H1 (cell line): ENCODE data around the gene KTN1. TPM values are rescaled to one million over a fixed set of nuclear protein-coding genes. Genes with fewer than 3 reads are reported as not detected.

Experiments used
- CTCF ChIA-PET: fragments of 300-600 bp; sonication (Branson Sonifier 250); formaldehyde crosslinking; loops from one replicate; lab custom pipeline; 2021; ENCODE audit not compliant: partially characterized antibody; lab: Charles Lee
- POLR2A ChIA-PET: fragments of 300-600 bp; sonication (Branson Sonifier 250); formaldehyde crosslinking; loops from one replicate; lab custom pipeline; 2021; ENCODE audit warnings: inconsistent platforms; ENCODE audit not compliant: partially characterized antibody; lab: Charles Lee
- DNase-seq, 2 experiments: peaks; one replicate each; pipeline versions ENCODE4 v3.0.0 to v3.0.0-alpha.2; 2010 to 2022; ENCODE audit warnings: low spot score in 2 of 2, low read depth in 1 of 2, mixed read lengths in 1 of 2
- FAIRE-seq: peaks from 2 replicates; lab custom pipeline; 2011; peaks lifted over from hg19 to GRCh38; lab: Jason Lieb, UNC
- H2AFZ ChIP-seq: 2 replicates; pipeline ENCODE4 v1.8.1; 2012; ENCODE audit warnings: low read length, inconsistent platforms
- H2AK5ac ChIP-seq: 2 replicates; pipeline ENCODE4 v1.6.1; 2013; ENCODE audit warnings: low read depth, low read length
- H2BK120ac ChIP-seq: replicated peaks from 2 replicates; pipeline ENCODE3; 2013; ENCODE audit warnings: low read depth, low read length, inconsistent platforms
- H2BK12ac ChIP-seq: 2 replicates; pipeline ENCODE4 v1.6.1; 2013; ENCODE audit warnings: low read depth, low read length
- H2BK15ac ChIP-seq: 2 replicates; pipeline ENCODE4 v1.6.1; 2013; ENCODE audit warnings: low read length
- H2BK20ac ChIP-seq: 2 replicates; pipeline ENCODE4 v1.6.1; 2013; ENCODE audit warnings: low read length
- H2BK5ac ChIP-seq: 2 replicates; pipeline ENCODE4 v1.6.1; 2013; ENCODE audit warnings: low read depth, low read length
- H3K14ac ChIP-seq: 2 replicates; pipeline ENCODE4 v1.6.1; 2013; ENCODE audit warnings: inconsistent platforms; ENCODE audit not compliant: insufficient read length
- H3K18ac ChIP-seq: 2 replicates; pipeline ENCODE4 v1.6.1; 2013; ENCODE audit warnings: low read length; ENCODE audit errors: extremely low read depth
- H3K23ac ChIP-seq: 2 replicates; pipeline ENCODE4 v1.6.1; 2013; ENCODE audit warnings: inconsistent platforms; ENCODE audit not compliant: insufficient read length
- H3K23me2 ChIP-seq: 2 replicates; pipeline ENCODE4 v1.6.1; 2013; ENCODE audit warnings: low read depth, low read length
- H3K27ac ChIP-seq: 2 replicates; pipeline ENCODE4 v1.6.1; 2011; ENCODE audit warnings: low read depth, low read length, inconsistent platforms
- H3K27me3 ChIP-seq, 4 experiments: replicated peaks in 1 of 4; 1 replicate in 1 of 4; 2 replicates in 3 of 4; pipeline versions ENCODE4 v1.6.1 to v1.8.1; 2011 to 2013; ENCODE audit warnings: low read length in 3 of 4, mild to moderate bottlenecking in 3 of 4, inconsistent platforms in 2 of 4, mixed read lengths in 2 of 4, moderate library complexity in 1 of 4; ENCODE audit not compliant: control insufficient read depth in 3 of 4, insufficient read depth in 3 of 4; ENCODE audit errors: extremely low read depth in 1 of 4
- H3K36me3 ChIP-seq, 4 experiments: 2 replicates each; pipeline versions ENCODE4 v1.6.1 to v1.8.1; 2011 to 2013; ENCODE audit warnings: mild to moderate bottlenecking in 4 of 4, low read length in 3 of 4, moderate library complexity in 2 of 4, control low read depth in 1 of 4, inconsistent platforms in 1 of 4; ENCODE audit not compliant: insufficient read depth in 4 of 4, control insufficient read depth in 2 of 4
- H3K4ac ChIP-seq: replicated peaks from 2 replicates; pipeline ENCODE3; 2013; ENCODE audit warnings: low read length, low read depth, mixed read lengths, inconsistent platforms; ENCODE audit not compliant: insufficient read length
- H3K4me1 ChIP-seq, 4 experiments: replicated peaks in 1 of 4; 1 replicate in 1 of 4; 2 replicates in 3 of 4; pipeline versions ENCODE4 v1.6.1 to v1.8.1; 2011 to 2013; ENCODE audit warnings: low read length in 3 of 4, inconsistent platforms in 2 of 4, mixed read lengths in 1 of 4; ENCODE audit not compliant: insufficient read depth in 4 of 4, control insufficient read depth in 3 of 4
- H3K4me2 ChIP-seq, 2 experiments: 2 replicates each; pipeline versions ENCODE4 v1.6.1 to v1.8.1; 2011 to 2013; ENCODE audit warnings: low read depth in 2 of 2, low read length in 2 of 2, control low read depth in 1 of 2, inconsistent platforms in 1 of 2, mild to moderate bottlenecking in 1 of 2; ENCODE audit not compliant: insufficient read depth in 1 of 2
- H3K4me3 ChIP-seq, 4 experiments: fragments of 200-600, 300-600 bp in 1 of 4; sonication (generic), shearing (Covaris generic), sonication (Bioruptor Twin) in 1 of 4; 2 replicates each; pipeline versions ENCODE4 v1.5.1 to v1.8.1; 2011 to 2016; ENCODE audit warnings: low read length in 4 of 4, low read depth in 3 of 4, control low read depth in 2 of 4, inconsistent platforms in 2 of 4, mild to moderate bottlenecking in 2 of 4, mixed read lengths in 1 of 4, moderate library complexity in 1 of 4; ENCODE audit not compliant: insufficient read depth in 2 of 4; ENCODE audit errors: extremely low read depth in 1 of 4
- H3K56ac ChIP-seq: replicated peaks from 2 replicates; pipeline ENCODE3; 2013; ENCODE audit warnings: low read depth, mild to moderate bottlenecking, mixed read lengths, low read length, inconsistent platforms; ENCODE audit not compliant: insufficient read length
- H3K79me1 ChIP-seq: 2 replicates; pipeline ENCODE4 v1.6.1; 2013; ENCODE audit warnings: low read depth, low read length, control low read depth
- H3K79me2 ChIP-seq, 2 experiments: 2 replicates each; pipeline versions ENCODE4 v1.6.1 to v1.8.1; 2012 to 2013; ENCODE audit warnings: low read length in 2 of 2, mild to moderate bottlenecking in 2 of 2, inconsistent platforms in 1 of 2; ENCODE audit not compliant: insufficient read depth in 2 of 2, control insufficient read depth in 1 of 2
- H3K9ac ChIP-seq, 4 experiments: replicated peaks in 1 of 4; 1 replicate in 1 of 4; 2 replicates in 3 of 4; pipeline versions ENCODE4 v1.6.1 to v1.8.1; 2011 to 2013; ENCODE audit warnings: low read depth in 3 of 4, low read length in 3 of 4, control low read depth in 2 of 4, mild to moderate bottlenecking in 2 of 4, moderate library complexity in 2 of 4, inconsistent platforms in 1 of 4; ENCODE audit errors: extremely low read depth in 1 of 4
- H3K9me3 ChIP-seq, 2 experiments: 2 replicates each; pipeline versions ENCODE4 v1.6.1 to v1.8.1; 2012 to 2013; ENCODE audit warnings: mild to moderate bottlenecking in 2 of 2, moderate library complexity in 2 of 2, control low read depth in 1 of 2, inconsistent platforms in 1 of 2, low read depth in 1 of 2, low read length in 1 of 2, mixed read lengths in 1 of 2; ENCODE audit not compliant: insufficient read depth in 2 of 2
- H4K20me1 ChIP-seq, 2 experiments: replicated peaks in 1 of 2; 2 replicates each; pipeline versions ENCODE3 to v1.8.1; 2011 to 2013; ENCODE audit warnings: inconsistent platforms in 2 of 2, low read length in 2 of 2, mild to moderate bottlenecking in 1 of 2; ENCODE audit not compliant: insufficient read depth in 2 of 2, control insufficient read depth in 1 of 2
- H4K5ac ChIP-seq: 2 replicates; pipeline ENCODE4 v1.6.1; 2013; ENCODE audit warnings: low read length, low read depth, mixed read lengths, inconsistent platforms; ENCODE audit not compliant: insufficient read length
- H4K8ac ChIP-seq: 2 replicates; pipeline ENCODE4 v1.8.0; 2013; ENCODE audit warnings: mild to moderate bottlenecking, moderate library complexity, low read length, inconsistent platforms; ENCODE audit not compliant: insufficient read depth; ENCODE audit errors: extremely low read depth
- H4K91ac ChIP-seq: replicated peaks from 2 replicates; pipeline ENCODE3; 2013; ENCODE audit warnings: low read length, mixed read lengths, inconsistent platforms; ENCODE audit not compliant: insufficient read length
- CEBPB ChIP-seq: IDR thresholded peaks from 2 replicates; pipeline ENCODE4 v1.6.1; 2012; ENCODE audit warnings: low read depth, low read length
- CTBP2 ChIP-seq: IDR thresholded peaks from 2 replicates; pipeline ENCODE4 v1.7.0; 2011; ENCODE audit warnings: borderline replicate concordance, mild to moderate bottlenecking, moderate library complexity, mixed read lengths, low read length; ENCODE audit not compliant: insufficient read depth, insufficient read length
- POLR2AphosphoS5 ChIP-seq: IDR thresholded peaks from 2 replicates; pipeline ENCODE4 v1.6.1; 2011; ENCODE audit warnings: low read depth, low read length
- TAF1 ChIP-seq: IDR thresholded peaks from 2 replicates; pipeline ENCODE4 v1.6.1; 2011; ENCODE audit warnings: mild to moderate bottlenecking, low read depth, low read length
- WGBS, 2 experiments: shearing (Covaris generic) in 1 of 2; methylation state at CpG; one replicate each; pipeline versions ENCODE4 v1.1.6 to v1.1.7; 2013 to 2015; ENCODE audit warnings: low lambda C conversion rate in 2 of 2, mixed read lengths in 2 of 2, inconsistent platforms in 1 of 2, low coverage in 1 of 2, missing lambda C conversion rate in 1 of 2; ENCODE audit not compliant: insufficient replicate concordance in 2 of 2, insufficient coverage in 1 of 2, insufficient read length in 1 of 2; ENCODE audit errors: extremely low coverage in 1 of 2, missing lambda C conversion rate in 1 of 2; 5-methylcytosine and 5-hydroxymethylcytosine counted together
- polyA plus RNA-seq, 7 experiments: library from polyadenylated mRNA; depleted of rRNA in 3 of 7; stranded (reverse) in 5 of 7; unstranded in 2 of 7; fragments of >200 nt in 5 of 7; fragments of 200-250 nt in 2 of 7; gene quantifications; 1 replicate in 5 of 7; 2 replicates in 1 of 7; 4 replicates in 1 of 7; pipeline versions ENCODE4 v1.2.1 to v1.2.3, GENCODE V29; 2011 to 2013; ENCODE audit warnings: missing spikeins in 2 of 7, mixed read lengths in 2 of 7
- total RNA-seq: library from RNA; stranded (reverse); fragmentation: NEBNext Ultra II Directional; extraction: Animal tissue kit (Norgen Biotek cat#: 25700); gene quantifications from 2 replicates; pipeline ENCODE4 v1.2.1, GENCODE V29; 2021

The KTN1 gene
- total and polyA plus RNA-seq, 2 of the 8 experiments (the other 6 are each of a cell fraction or from before 2014, with no cell fraction given): 15.4 to 151 TPM

- Histone ChIP-seq H3K4me1 (no peaks in the 10 kb centered on the region), H4K20me1 (no peaks in the 10 kb centered on the region), H4K5ac (no peak overlapping the region), H4K8ac (no peak overlapping the region), H3K4me2 (no peak overlapping the region), H2BK15ac (no peak overlapping the region), H2BK120ac (no peak overlapping the region), H3K9ac (no peak overlapping the region), H3K9me3 (no peaks in the 10 kb centered on the region), H4K91ac (no peak overlapping the region), H3K23me2 (no peaks in the 10 kb centered on the region), H3K27ac (no peak overlapping the region), H3K79me1 (no peaks in the 10 kb centered on the region), H2AFZ (no peak overlapping the region), H3K14ac (no peak overlapping the region), H2BK5ac (no peak overlapping the region), H3K56ac (no peak overlapping the region), H2BK12ac (no peak overlapping the region), H3K27me3 (peaks cover 0 to 1% (median 0%) of the 10 kb centered on the region in 4 experiments; a peak in 1 of 7 replicates), H2BK20ac (no peak overlapping the region), H3K79me2 (no peaks in the 10 kb centered on the region), H3K36me3 (no peaks in the 10 kb centered on the region), H3K4ac (no peak overlapping the region), H3K4me3 (no peak overlapping the region), H2AK5ac (no peak overlapping the region), H3K18ac (no peak overlapping the region), H3K23ac (no peak overlapping the region)
- POLR2A ChIA-PET: no interaction called here
- CTCF ChIA-PET: interaction anchor here (0.6 to 1.8 kb wide), 2 partner anchors 14 to 280 kb away, joined by 3 to 11 read pairs; no protein-coding TSS in a partner anchor
- FAIRE-seq (no peak), DNase-seq (no peak)
- 91% methylated on average over 1 of the region's 1 CpG; no CpG with 5 or more reads in 1 of the 2 experiments for WGBS, 2 experiments
- TF ChIP-seq CEBPB (no peak), TAF1 (no peak), CTBP2 (no peak), POLR2AphosphoS5 (no peak)
These were observed 138.5 kb downstream of the KTN1 start for GRCh38 chr14:55718551-55718950.
